Measurements from ENCODE around the gene PSMB3. TPM values are rescaled to one million over a fixed set of nuclear protein-coding genes. Genes with fewer than 3 reads are reported as not detected.

Gene PSMB3
- total RNA-seq, 2 donors from 2014 or later: 288 to 306 TPM

GRCh38 chr17:38746004-38746848 is 6.3 kb upstream of the PSMB3 start:
- DNase-seq (ENCODE audit: low spot score) (no peak), ATAC-seq (no peak)
- Mint-ChIP-seq H3K4me1 (ENCODE audit: low read depth in 2 of 2) (peaks cover 8 to 24% of the 10 kb centered on the region in 2 donors), H3K27me3 (peaks cover 31 to 34% of the 10 kb centered on the region in 2 donors), H3K4me3 (peak overlapping the region; percentile 55), H3K36me3 (no peaks in the 10 kb centered on the region), H3K27ac (no peak overlapping the region), H3K9me3 (no peaks in the 10 kb centered on the region)

- no peaks in the 10 kb centered on the region for H3K9me3 Mint-ChIP-seq
- no peak for DNase-seq (ENCODE audit: low spot score)
- no peaks in the 10 kb centered on the region for H3K36me3 Mint-ChIP-seq
- H3K4me3 Mint-ChIP-seq: peak overlapping the region; percentile 55
- peaks cover 15 to 31% of the 10 kb centered on the region in 2 donors for H3K4me1 Mint-ChIP-seq (ENCODE audit: low read depth in 2 of 2)
- no peak for ATAC-seq
- H3K27me3 Mint-ChIP-seq: peaks cover 36 to 37% of the 10 kb centered on the region in 2 donors
- no peak overlapping the region for H3K27ac Mint-ChIP-seq
These were observed 5.6 kb upstream of the PSMB3 start for GRCh38 chr17:38746849-38747462.

DNA sequence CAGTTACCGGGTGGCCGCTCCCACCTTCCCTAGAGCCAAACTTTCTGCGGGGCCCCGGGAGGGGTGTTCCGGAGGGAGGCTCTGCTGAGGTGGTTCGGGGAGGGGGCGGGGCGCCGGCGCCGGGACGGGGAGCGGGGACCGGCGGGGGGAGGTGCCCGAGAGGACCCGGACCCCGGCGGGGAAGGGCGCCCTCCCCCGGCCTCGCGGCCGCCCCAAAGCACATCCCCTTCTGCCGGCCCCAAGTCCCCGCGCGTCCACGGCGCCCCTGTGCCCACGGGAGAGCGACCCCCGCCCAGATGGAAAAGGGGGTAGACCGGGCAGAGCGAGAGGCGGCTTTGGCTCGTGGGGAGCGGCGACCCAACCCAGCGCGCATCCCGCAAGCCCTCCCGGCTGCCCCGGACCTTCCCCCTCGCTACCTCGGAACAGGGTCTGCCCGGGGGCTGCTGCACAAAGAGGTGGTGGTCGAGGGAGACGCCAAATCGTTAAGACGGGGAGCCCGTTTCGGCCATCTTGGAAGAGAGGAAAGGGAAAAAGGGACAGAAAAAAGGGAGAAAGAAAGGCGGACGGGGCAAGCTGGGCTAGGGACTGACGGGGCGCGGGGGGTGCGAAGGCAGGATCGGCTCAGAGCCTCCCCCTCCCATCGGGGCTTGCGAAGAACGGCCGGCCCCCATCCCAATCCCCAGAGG is 4.9 kb upstream of the PSMB3 start:
- Mint-ChIP-seq H3K27ac (no peak overlapping the region), H3K4me3 (peak overlapping the region; percentile 75), H3K27me3 (peaks cover 36 to 37% of the 10 kb centered on the region in 2 donors), H3K4me1 (ENCODE audit: low read depth in 2 of 2) (peaks cover 21 to 36% of the 10 kb centered on the region in 2 donors), H3K36me3 (peaks cover 3% of the 10 kb centered on the region), H3K9me3 (no peaks in the 10 kb centered on the region)
- DNase-seq (ENCODE audit: low spot score) (no peak), ATAC-seq (no peak)

GRCh38 chr17:38748149-38748891 is 4.2 kb upstream of the PSMB3 start, which contains the start of gene PCGF2:
TSS of gene PCGF2 (minus strand) at chr17:38748336. CDS start at chr17:38740402, 7,934 bp downstream.
- no peaks in the 10 kb centered on the region for H3K9me3 Mint-ChIP-seq
- H3K27me3 Mint-ChIP-seq: peaks cover 36 to 37% of the 10 kb centered on the region in 2 donors
- H3K4me1 Mint-ChIP-seq (ENCODE audit: low read depth in 2 of 2): peaks cover 23 to 40% of the 10 kb centered on the region in 2 donors
- H3K36me3 Mint-ChIP-seq: peaks cover 6% of the 10 kb centered on the region
- no peak for ATAC-seq
- no peak within 1 kb of the TSS for H3K27ac Mint-ChIP-seq
- peak within 1 kb of the TSS; percentile 75 for H3K4me3 Mint-ChIP-seq
- no peak for DNase-seq (ENCODE audit: low spot score)

- Mint-ChIP-seq H3K27ac (no peak overlapping the region), H3K27me3 (peaks cover 32 to 36% of the 10 kb centered on the region in 2 donors), H3K4me3 (no peak overlapping the region), H3K36me3 (peaks cover 10% of the 10 kb centered on the region), H3K4me1 (ENCODE audit: low read depth in 2 of 2) (peaks cover 28 to 45% of the 10 kb centered on the region in 2 donors), H3K9me3 (no peaks in the 10 kb centered on the region)
- ATAC-seq (no peak), DNase-seq (ENCODE audit: low spot score) (no peak)
These were observed 3.7 kb upstream of the PSMB3 start for GRCh38 chr17:38748892-38749222.

DNA sequence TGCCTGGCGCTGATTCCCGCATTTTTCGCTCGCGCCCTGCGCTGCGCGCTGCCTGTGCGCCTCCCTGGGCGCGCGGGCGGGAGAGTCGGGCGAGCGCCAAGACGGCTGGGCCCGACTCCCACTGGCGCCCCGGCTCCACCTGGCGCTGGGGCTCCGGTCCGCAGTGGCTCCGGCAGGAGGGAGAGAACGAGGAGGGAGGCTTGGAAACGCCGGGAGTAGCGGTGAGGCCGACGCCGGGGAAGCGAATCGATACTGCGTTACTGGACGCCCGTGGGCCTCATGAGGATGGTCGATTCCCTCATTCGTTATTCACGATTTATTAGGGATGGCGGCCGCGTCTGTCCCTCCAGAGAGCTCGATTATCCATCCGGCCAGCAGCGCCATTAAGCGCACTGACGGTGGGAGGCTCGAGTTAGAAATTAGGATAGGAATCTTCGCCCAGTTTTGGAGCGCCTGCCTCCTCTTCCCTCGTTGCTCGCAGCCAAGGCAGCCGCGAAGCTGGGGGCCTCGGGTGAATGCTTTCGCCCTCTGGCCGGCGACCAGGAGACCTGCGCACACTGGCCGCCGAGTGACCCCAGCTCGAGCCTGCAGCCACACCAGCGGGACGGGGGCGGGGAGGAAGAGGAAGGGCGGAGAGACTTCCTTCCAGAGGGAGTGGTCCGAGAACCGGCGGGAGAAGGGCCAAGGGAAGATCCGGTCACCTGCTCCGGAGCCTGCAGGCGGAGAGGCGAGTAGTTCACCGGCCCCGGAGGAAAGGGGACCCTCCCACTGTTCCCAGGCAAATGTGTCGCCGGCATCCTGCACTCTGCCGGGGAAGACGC is 3.1 kb upstream of the PSMB3 start:
- Mint-ChIP-seq H3K9me3 (no peaks in the 10 kb centered on the region), H3K4me1 (ENCODE audit: low read depth in 2 of 2) (peaks cover 30 to 46% of the 10 kb centered on the region in 2 donors), H3K27ac (no peak overlapping the region), H3K36me3 (peaks cover 13% of the 10 kb centered on the region), H3K27me3 (peaks cover 31 to 32% of the 10 kb centered on the region in 2 donors), H3K4me3 (peak overlapping the region; percentile 40)
- no peak for DNase-seq (ENCODE audit: low spot score)
- ATAC-seq: no peak

GRCh38 chr17:38750044-38750311 is 2.6 kb upstream of the PSMB3 start:
- DNase-seq (ENCODE audit: low spot score) (no peak), ATAC-seq (no peak)
- Mint-ChIP-seq H3K27ac (no peak overlapping the region), H3K27me3 (peaks cover 25 to 28% of the 10 kb centered on the region in 2 donors), H3K36me3 (peaks cover 16% of the 10 kb centered on the region), H3K9me3 (no peaks in the 10 kb centered on the region), H3K4me1 (ENCODE audit: low read depth in 2 of 2) (peaks cover 30 to 50% of the 10 kb centered on the region in 2 donors), H3K4me3 (peak overlapping the region; percentile 40)

DNA sequence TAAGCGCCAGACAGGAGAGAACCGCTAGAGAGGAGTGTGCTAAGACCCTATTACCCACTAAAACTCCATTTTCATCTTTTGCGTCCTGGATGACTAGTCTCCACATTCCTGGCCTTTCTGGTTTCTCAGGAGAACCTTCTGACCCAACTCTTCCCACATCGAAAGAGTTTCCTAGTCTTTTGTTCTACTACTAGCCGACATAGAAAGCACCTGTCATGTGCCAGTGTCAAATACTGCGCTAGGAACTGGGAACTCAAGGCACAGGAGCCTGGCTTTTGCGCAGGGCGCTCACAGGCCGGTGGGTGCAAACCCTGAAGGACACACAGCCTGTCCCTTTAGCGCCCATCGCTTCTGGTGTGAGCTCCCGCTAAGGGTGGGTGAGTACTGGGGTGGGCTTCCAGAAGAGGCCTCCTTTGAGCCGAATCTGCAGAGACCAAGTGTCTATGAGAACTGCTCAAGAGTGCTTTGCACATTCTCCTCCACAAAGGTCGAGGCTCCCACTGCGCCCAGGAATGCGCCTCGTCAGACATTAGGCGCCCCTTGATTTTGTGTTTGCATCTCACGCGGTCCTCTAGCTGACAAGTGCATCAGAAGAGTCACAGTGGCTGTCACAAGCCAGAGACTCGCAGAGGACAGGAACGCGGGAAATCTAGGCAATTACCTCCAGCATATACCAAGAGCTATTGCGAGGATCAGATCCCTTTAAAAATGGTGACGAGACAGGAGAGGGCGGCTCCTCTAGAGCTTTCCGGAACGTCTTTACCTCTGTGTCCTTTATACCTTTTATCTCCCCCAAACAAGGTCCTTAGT is 2.0 kb upstream of the PSMB3 start:
- Mint-ChIP-seq H3K4me3 (peak overlapping the region; percentile 92), H3K36me3 (peaks cover 16% of the 10 kb centered on the region), H3K9me3 (no peaks in the 10 kb centered on the region), H3K4me1 (ENCODE audit: low read depth in 2 of 2) (peaks cover 30 to 50% of the 10 kb centered on the region in 2 donors), H3K27ac (peak overlapping the region; percentile 89 to 95), H3K27me3 (peaks cover 25 to 28% of the 10 kb centered on the region in 2 donors)
- no peak for DNase-seq (ENCODE audit: low spot score)
- no peak for ATAC-seq

- peaks cover 18 to 23% of the 10 kb centered on the region in 2 donors for H3K27me3 Mint-ChIP-seq
- peaks cover 16% of the 10 kb centered on the region for H3K36me3 Mint-ChIP-seq
- H3K9me3 Mint-ChIP-seq: no peaks in the 10 kb centered on the region
- DNase-seq (ENCODE audit: low spot score) (no peak), ATAC-seq (no peak)
- H3K27ac Mint-ChIP-seq: peak overlapping the region; percentile 89 to 95
- peaks cover 30 to 49% of the 10 kb centered on the region in 2 donors for H3K4me1 Mint-ChIP-seq (ENCODE audit: low read depth in 2 of 2)
- H3K4me3 Mint-ChIP-seq: peak overlapping the region; percentile 92
These were observed 1.3 kb upstream of the PSMB3 start for GRCh38 chr17:38751144-38751807.

DNA sequence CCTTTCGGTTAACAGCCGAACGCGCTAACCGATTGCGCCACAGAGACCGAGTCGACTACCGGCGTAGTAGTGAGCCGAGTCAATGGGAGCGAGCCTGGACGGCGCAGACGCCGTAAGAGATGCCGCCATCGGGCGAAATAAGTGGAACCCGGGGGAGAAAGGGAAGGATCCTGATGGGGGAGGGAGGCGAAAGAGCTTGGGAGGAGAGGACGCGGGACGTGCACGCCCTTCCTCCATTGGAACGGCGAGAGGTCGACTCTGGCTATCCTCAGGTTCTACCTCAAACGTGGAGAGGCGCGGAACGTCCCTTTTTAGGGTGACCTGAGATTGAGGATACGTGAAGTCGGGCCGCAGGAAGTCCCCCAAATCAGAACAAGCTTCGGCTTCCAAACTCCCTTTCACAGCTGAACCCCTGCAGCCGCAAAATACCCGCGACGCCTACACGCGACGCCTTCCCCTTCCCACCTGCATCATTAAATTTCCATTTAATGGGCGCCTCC is 683 bp upstream of the PSMB3 start:
- Mint-ChIP-seq H3K9me3 (no peaks in the 10 kb centered on the region), H3K4me1 (ENCODE audit: low read depth in 2 of 2) (peaks cover 30 to 44% of the 10 kb centered on the region in 2 donors), H3K27ac (peak overlapping the region; percentile 89 to 95), H3K27me3 (peaks cover 12 to 17% of the 10 kb centered on the region in 2 donors), H3K36me3 (peaks cover 16% of the 10 kb centered on the region), H3K4me3 (peak overlapping the region; percentile 92)
- DNase-seq (ENCODE audit: low spot score) (peak; percentile 80), ATAC-seq (peak; percentile 55 to 72)

- Mint-ChIP-seq H3K27ac (peak overlapping the region; percentile 89 to 95), H3K27me3 (peaks cover 12 to 14% of the 10 kb centered on the region in 2 donors), H3K4me1 (ENCODE audit: low read depth in 2 of 2) (peaks cover 30 to 41% of the 10 kb centered on the region in 2 donors), H3K9me3 (no peaks in the 10 kb centered on the region), H3K36me3 (peaks cover 16% of the 10 kb centered on the region), H3K4me3 (peak overlapping the region; percentile 92)
- ATAC-seq: no peak
- DNase-seq (ENCODE audit: low spot score): no peak
These were observed 548 bp downstream of the PSMB3 start for GRCh38 chr17:38753071-38753506.
